Fibroblast of lung (primary cell): ENCODE data around the gene CTTN.

Source experiments
- CTCF ChIP-seq, 2 donors: IDR thresholded peaks in 1 of 2; conservative IDR thresholded peaks in 1 of 2; 1 replicate in 1 of 2; 2 replicates in 1 of 2; pipeline ENCODE4 v1.5.1; 2011 to 2012; ENCODE audit warnings: low read length in 2 of 2, control low read depth in 1 of 2, inconsistent platforms in 1 of 2, low read depth in 1 of 2, mild to moderate bottlenecking in 1 of 2
- EZH2 ChIP-seq: IDR thresholded peaks from 2 replicates; pipeline ENCODE4 v1.5.1; 2012; ENCODE audit warnings: low read length, control low read depth, mild to moderate bottlenecking; ENCODE audit errors: missing control alignments

- no peak for TF ChIP-seq CTCF (conservative IDR thresholded peaks at IDR 0.05 in 1 of 2, IDR thresholded peaks at IDR 0.05 in 1 of 2; ENCODE audit: low read depth in 1 of 2, low read length in 2 of 2)
- TF ChIP-seq EZH2 = no peak
Measured at GRCh38 chr11:70407814-70408213, 9.5 kb downstream of the CTTN start.
